Measurements from ENCODE around the gene SMIM35.

SMIM35 gene

GRCh38 chr11:118047749-118048148 is 39.0 kb downstream of the SMIM35 start:
- DNase-seq (ENCODE audit: low read depth, low spot score), result no peak
- no peak overlapping the region for H3K4me3 ChIP-seq (ENCODE audit: low read depth, low read length)
- TF ChIP-seq, protein P1, sequence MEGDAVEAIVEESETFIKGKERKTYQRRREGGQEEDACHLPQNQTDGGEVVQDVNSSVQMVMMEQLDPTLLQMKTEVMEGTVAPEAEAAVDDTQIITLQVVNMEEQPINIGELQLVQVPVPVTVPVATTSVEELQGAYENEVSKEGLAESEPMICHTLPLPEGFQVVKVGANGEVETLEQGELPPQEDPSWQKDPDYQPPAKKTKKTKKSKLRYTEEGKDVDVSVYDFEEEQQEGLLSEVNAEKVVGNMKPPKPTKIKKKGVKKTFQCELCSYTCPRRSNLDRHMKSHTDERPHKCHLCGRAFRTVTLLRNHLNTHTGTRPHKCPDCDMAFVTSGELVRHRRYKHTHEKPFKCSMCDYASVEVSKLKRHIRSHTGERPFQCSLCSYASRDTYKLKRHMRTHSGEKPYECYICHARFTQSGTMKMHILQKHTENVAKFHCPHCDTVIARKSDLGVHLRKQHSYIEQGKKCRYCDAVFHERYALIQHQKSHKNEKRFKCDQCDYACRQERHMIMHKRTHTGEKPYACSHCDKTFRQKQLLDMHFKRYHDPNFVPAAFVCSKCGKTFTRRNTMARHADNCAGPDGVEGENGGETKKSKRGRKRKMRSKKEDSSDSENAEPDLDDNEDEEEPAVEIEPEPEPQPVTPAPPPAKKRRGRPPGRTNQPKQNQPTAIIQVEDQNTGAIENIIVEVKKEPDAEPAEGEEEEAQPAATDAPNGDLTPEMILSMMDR (IDR thresholded peaks at IDR 0.05; ENCODE audit: insufficient read depth, low read length, missing control alignments), result no peak
- ChIA-PET CTCF (interaction anchor here (1.2 kb wide), 1 partner anchor 204 kb away, joined by 3 read pairs; no protein-coding TSS in a partner anchor), POLR2A (no interaction called here)

GRCh38 chr11:118046964-118047700 is 39.6 kb downstream of the SMIM35 start:
- POLR2A ChIA-PET, result no interaction called here
- TF ChIP-seq, protein P1 (IDR thresholded peaks at IDR 0.05; ENCODE audit: insufficient read depth, low read length, missing control alignments), result no peak
- no peak overlapping the region for H3K4me3 ChIP-seq (ENCODE audit: low read depth, low read length)
- no peak for DNase-seq (ENCODE audit: low read depth, low spot score)
- CTCF ChIA-PET, result interaction anchor here (1.2 kb wide), 1 partner anchor 204 kb away, joined by 3 read pairs; no protein-coding TSS in a partner anchor

DNA sequence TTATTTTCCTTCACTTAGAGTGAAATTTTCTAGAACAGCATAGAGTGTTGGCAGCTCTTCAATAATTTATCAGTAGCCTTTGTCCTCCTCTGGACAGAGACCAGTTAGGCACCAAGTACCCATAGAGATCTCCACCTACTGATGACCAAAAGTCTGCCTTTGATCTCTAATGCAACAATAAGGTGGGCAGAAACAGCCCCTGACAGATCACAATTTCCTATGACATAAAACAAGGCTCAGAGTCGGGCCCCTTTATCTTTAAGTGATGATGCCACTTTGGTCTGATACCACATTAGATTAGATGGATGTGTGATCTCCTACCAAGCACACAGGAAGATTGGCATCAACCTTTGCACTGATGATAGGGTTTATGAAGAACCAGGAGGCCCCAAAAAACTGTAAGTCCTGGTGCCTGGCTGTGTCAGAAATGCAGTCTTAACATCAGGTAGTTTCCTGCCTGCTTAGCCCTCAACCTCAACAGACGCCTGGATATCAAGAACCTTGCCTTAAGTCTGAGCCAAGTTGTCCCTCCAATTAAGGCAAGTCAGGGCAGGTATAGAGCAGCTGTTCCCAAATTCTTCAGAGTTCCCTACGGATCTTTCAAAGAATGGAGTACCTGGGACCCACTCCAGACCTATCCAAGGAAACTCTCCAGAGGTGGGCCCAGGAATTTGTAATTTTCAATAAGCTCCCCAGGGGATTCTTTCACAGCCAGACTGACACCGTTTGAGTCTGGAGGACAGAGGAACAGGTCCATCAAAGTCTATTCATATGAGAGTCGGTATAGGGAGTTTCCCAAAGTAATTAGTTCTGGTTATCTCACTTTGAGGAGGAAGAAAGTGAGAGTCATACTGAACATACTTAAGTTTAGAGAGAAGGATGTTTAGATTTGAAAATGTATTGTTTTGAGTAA is 40.5 kb downstream of the SMIM35 start:
- no peak for DNase-seq (ENCODE audit: low read depth, low spot score)
- CTCF ChIA-PET, result no interaction called here
- POLR2A ChIA-PET, result no interaction called here

DNA sequence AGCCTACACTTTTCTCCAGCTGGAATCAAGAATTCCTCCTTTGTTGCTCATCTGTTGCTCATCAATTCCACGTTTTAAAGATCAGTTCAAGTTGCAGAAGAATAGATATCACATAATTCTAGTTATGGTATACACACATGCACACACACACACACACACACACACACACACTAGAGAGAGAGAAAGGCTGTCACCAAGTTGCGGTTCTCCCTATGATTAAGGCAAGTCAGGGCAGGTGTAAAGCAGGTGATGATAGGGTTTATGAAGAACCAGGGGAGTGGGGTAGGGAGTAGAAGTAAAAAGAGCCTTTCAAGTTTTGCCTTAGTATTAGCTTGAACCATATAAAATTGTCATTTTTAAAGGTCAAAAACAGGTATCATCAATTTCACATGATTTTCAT is 41.6 kb downstream of the SMIM35 start:
- H3K4me3 ChIP-seq (ENCODE audit: low read depth, low read length), result no peak overlapping the region
- DNase-seq (ENCODE audit: low read depth, low spot score), result no peak
- TF ChIP-seq, protein P1 (IDR thresholded peaks at IDR 0.05; ENCODE audit: insufficient read depth, low read length, missing control alignments), result no peak
- ChIA-PET CTCF (interaction anchor here (2.6 kb wide), 1 partner anchor 9 kb away, joined by 11 read pairs; no protein-coding TSS in a partner anchor), POLR2A (no interaction called here)

More for the DNA sequence above, 40.5 kb downstream of the SMIM35 start:
- TF ChIP-seq, protein P1 (IDR thresholded peaks at IDR 0.05; ENCODE audit: insufficient read depth, low read length, missing control alignments), result no peak
- H3K4me3 ChIP-seq (ENCODE audit: low read depth, low read length), result no peak overlapping the region

- no peak overlapping the region for H3K4me3 ChIP-seq (ENCODE audit: low read depth, low read length)
- ChIA-PET CTCF (interaction anchor here (3.4 kb wide), 1 partner anchor 10 kb away, joined by 14 read pairs; no protein-coding TSS in a partner anchor), POLR2A (no interaction called here)
- TF ChIP-seq, protein P1 (IDR thresholded peaks at IDR 0.05; ENCODE audit: insufficient read depth, low read length, missing control alignments), result no peak
- no peak for DNase-seq (ENCODE audit: low read depth, low spot score)
Observed at GRCh38 chr11:118042796-118043195, 44.0 kb downstream of the SMIM35 start.

DNA sequence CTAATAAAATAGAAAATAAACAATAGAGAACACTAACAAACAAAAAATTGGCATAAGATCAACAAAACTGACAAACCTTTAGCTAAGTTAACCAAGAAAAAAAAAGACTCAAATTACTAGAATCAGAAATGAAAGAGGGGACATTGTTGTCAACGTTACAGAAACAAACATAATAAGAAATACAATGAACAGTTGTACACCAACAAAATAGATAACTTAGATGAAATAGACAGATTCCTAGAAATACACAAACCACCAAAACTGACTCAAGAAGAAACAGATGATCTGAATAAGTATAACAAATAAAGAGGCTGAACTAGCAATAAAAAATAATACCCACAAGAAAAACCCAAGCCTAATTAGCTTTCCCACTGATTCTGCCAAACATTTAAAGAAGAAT is 44.6 kb downstream of the SMIM35 start:
- TF ChIP-seq, protein P1 (IDR thresholded peaks at IDR 0.05; ENCODE audit: insufficient read depth, low read length, missing control alignments), result no peak
- no peak for DNase-seq (ENCODE audit: low read depth, low spot score)
- no peak overlapping the region for H3K4me3 ChIP-seq (ENCODE audit: low read depth, low read length)
- ChIA-PET POLR2A (no interaction called here), CTCF (interaction anchor here (3.4 kb wide), 1 partner anchor 11 kb away, joined by 14 read pairs; no protein-coding TSS in a partner anchor)
